VCaP (cell line): ENCODE results near the gene FAM47B.

ENCODE experiments used
- H3K27ac ChIP-seq: fragments of 450-650 bp; 2 replicates; pipeline ENCODE4 v1.5.1; 2017
- TF ChIP-seq, protein P1 (sequence below): fragments of 450-650 bp; conservative IDR thresholded peaks from 2 replicates; pipeline ENCODE4 v1.5.1; 2017; ENCODE audit warnings: mild to moderate bottlenecking, moderate library complexity

Gene FAM47B

DNA sequence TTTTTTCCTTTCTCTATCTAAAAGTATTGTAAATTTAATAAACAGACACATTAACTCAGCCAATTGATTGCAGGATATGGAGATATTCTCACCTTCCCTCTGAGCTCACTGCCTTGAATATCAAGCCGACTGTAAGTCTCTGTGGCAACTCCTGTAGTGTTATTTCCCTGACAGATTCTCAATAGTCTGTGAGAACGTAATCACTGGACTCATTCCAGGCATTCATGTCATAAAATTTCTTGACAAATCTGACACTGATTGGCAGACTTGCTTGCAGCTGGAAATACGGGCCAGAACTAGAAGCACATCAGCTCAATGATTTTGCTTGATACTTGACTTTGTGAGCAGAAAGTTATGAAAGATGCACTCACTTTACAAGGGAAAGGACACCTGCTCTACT lies 29.6 kb downstream of the FAM47B start:
- TF ChIP-seq, protein P1, sequence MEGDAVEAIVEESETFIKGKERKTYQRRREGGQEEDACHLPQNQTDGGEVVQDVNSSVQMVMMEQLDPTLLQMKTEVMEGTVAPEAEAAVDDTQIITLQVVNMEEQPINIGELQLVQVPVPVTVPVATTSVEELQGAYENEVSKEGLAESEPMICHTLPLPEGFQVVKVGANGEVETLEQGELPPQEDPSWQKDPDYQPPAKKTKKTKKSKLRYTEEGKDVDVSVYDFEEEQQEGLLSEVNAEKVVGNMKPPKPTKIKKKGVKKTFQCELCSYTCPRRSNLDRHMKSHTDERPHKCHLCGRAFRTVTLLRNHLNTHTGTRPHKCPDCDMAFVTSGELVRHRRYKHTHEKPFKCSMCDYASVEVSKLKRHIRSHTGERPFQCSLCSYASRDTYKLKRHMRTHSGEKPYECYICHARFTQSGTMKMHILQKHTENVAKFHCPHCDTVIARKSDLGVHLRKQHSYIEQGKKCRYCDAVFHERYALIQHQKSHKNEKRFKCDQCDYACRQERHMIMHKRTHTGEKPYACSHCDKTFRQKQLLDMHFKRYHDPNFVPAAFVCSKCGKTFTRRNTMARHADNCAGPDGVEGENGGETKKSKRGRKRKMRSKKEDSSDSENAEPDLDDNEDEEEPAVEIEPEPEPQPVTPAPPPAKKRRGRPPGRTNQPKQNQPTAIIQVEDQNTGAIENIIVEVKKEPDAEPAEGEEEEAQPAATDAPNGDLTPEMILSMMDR = no peak

DNA sequence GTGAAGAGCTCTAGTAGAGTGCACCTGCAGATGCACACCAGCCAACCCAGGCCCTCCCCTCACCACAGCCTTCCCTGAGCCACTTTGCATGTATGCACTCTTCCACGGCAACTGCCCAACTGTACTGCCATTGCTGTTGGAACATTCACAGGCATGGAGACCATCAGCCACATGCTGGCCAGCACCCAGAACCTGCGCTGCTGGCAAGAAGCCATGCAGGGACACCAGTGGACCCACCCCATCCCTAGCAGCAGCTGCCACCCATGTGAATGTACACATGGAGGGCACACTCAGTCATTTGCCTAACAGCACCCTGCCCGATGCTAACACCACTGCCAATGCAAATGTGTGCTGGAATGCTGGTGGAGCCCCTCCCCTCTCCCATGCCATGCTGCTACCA lies 35.6 kb downstream of the FAM47B start:
- H3K27ac ChIP-seq = no peak overlapping the region
- TF ChIP-seq, protein P1 = no peak

More for the DNA sequence above, 29.6 kb downstream of the FAM47B start:
- no peak overlapping the region for H3K27ac ChIP-seq

DNA sequence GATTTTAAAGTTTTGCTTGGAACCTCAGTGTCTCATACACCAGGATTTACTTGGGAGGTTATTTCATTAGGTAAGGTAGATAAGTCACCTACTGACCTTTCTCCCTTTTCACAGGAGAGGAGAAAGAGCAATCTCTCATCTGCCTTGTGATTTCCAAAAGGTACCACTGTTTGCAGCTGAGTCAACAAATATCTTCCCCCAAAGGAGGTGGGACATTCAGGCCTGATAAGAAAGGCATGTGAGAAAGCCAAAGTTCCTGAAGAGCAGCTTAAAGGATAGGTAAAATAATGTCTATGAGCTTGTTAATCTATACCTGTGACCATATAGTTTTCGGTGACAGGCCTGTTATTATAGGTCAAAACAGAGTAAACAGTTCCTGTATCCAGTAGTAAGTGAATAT lies 45.0 kb downstream of the FAM47B start:
- TF ChIP-seq, protein P1 = no peak
- H3K27ac ChIP-seq = no peak overlapping the region
